HCT116 (cell line): ENCODE data around the gene CA12.

Experiments
- CEBPB ChIP-seq: IDR thresholded peaks from 2 replicates; pipeline ENCODE4 v1.6.1; 2012; ENCODE audit warnings: low read depth
- EZH2 ChIP-seq: fragments of 200-600 bp; sonication (generic); IDR thresholded peaks from 2 replicates; pipeline ENCODE4 v1.6.1; 2017; ENCODE audit warnings: antibody characterized with exemption, mixed run types
- EZH2phosphoT487 ChIP-seq: fragments of 200-600 bp; IDR thresholded peaks from 2 replicates; pipeline ENCODE4 v1.6.1; 2018; ENCODE audit warnings: antibody characterized with exemption, borderline replicate concordance
- FOSL1 ChIP-seq: IDR thresholded peaks from 2 replicates; pipeline ENCODE4 v1.6.1; 2012; ENCODE audit warnings: low read depth
- POLR2A ChIP-seq: IDR thresholded peaks from 2 replicates; pipeline ENCODE4 v1.7.0; 2011; ENCODE audit warnings: borderline replicate concordance; ENCODE audit not compliant: insufficient read depth, insufficient read length; ENCODE audit errors: extremely low read depth
- RAD21 ChIP-seq: IDR thresholded peaks from 2 replicates; pipeline ENCODE4 v1.6.1; 2012; ENCODE audit warnings: low read depth, mild to moderate bottlenecking
- SP1 ChIP-seq: IDR thresholded peaks from 2 replicates; pipeline ENCODE4 v1.6.1; 2012; ENCODE audit warnings: low read depth
- ZFX ChIP-seq: fragments of 450-650 bp; IDR thresholded peaks from 2 replicates; pipeline ENCODE4 v1.6.1; 2017
- TF ChIP-seq, protein P1 (sequence below), 3 experiments: fragments of 200-600 bp in 1 of 3; sonication (generic) in 1 of 3; IDR thresholded peaks in 2 of 3; conservative IDR thresholded peaks in 1 of 3; 2 replicates each; pipeline ENCODE4 v1.5.1; 2012 to 2017; ENCODE audit warnings: low read depth in 2 of 3, low read length in 2 of 3, antibody characterized with exemption in 1 of 3, borderline replicate concordance in 1 of 3, control low read depth in 1 of 3, mild to moderate bottlenecking in 1 of 3, mixed read lengths in 1 of 3, mixed run types in 1 of 3, moderate library complexity in 1 of 3; ENCODE audit not compliant: insufficient read depth in 1 of 3
- TF ChIP-seq, protein P2 (sequence below): IDR thresholded peaks from 2 replicates; pipeline ENCODE4 v1.6.1; 2012

- TF ChIP-seq POLR2A (no peak), CEBPB (no peak), FOSL1 (no peak), RAD21 (no peak), EZH2 (no peak), EZH2phosphoT487 (no peak), ZFX (no peak), SP1 (no peak)
- TF ChIP-seq, protein P1, sequence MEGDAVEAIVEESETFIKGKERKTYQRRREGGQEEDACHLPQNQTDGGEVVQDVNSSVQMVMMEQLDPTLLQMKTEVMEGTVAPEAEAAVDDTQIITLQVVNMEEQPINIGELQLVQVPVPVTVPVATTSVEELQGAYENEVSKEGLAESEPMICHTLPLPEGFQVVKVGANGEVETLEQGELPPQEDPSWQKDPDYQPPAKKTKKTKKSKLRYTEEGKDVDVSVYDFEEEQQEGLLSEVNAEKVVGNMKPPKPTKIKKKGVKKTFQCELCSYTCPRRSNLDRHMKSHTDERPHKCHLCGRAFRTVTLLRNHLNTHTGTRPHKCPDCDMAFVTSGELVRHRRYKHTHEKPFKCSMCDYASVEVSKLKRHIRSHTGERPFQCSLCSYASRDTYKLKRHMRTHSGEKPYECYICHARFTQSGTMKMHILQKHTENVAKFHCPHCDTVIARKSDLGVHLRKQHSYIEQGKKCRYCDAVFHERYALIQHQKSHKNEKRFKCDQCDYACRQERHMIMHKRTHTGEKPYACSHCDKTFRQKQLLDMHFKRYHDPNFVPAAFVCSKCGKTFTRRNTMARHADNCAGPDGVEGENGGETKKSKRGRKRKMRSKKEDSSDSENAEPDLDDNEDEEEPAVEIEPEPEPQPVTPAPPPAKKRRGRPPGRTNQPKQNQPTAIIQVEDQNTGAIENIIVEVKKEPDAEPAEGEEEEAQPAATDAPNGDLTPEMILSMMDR (IDR thresholded peaks at IDR 0.05 in 2 of 3, conservative IDR thresholded peaks at IDR 0.05 in 1 of 3; ENCODE audit: borderline replicate concordance in 1 of 3, insufficient read depth in 1 of 3, low read depth in 2 of 3, low read length in 2 of 3): no peak
- TF ChIP-seq, protein P2, sequence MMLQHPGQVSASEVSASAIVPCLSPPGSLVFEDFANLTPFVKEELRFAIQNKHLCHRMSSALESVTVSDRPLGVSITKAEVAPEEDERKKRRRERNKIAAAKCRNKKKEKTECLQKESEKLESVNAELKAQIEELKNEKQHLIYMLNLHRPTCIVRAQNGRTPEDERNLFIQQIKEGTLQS: no peak
Measured at GRCh38 chr15:63323798-63324563, 57.7 kb downstream of the CA12 start.
